CD8-positive, alpha-beta memory T cell (primary cell): Measurements from ENCODE around the gene TRIM8. TPM values are rescaled to one million over a fixed set of nuclear protein-coding genes. Genes with fewer than 3 reads are reported as not detected.
A peak's percentile ranks its signal among the peaks of the same experiment; 100 is the strongest.

Source experiments
- CTCF ChIA-PET: fragments of 350-600 bp; sonication (Branson Sonifier 250); formaldehyde crosslinking; loops from one replicate; lab custom pipeline; 2021; ENCODE audit warnings: antibody characterized with exemption; lab: Charles Lee
- POLR2A ChIA-PET: fragments of 350-600 bp; sonication (Branson Sonifier 250); formaldehyde crosslinking; loops from one replicate; lab custom pipeline; 2021; ENCODE audit warnings: antibody characterized with exemption; lab: Charles Lee
- DNase-seq, 5 donors: peaks; one replicate each; pipeline versions ENCODE4 v3.0.0 to v3.0.0-alpha.2; 2020 to 2022; ENCODE audit warnings: mixed read lengths in 1 of 5
- H3K27ac ChIP-seq: one replicate; pipeline ENCODE4 v1.7.0; 2013; ENCODE audit warnings: low read depth, mild to moderate bottlenecking, low read length, moderate library complexity
- H3K27me3 ChIP-seq: 2 replicates; pipeline ENCODE4 v1.7.0; 2013; ENCODE audit warnings: low read length, mild to moderate bottlenecking; ENCODE audit not compliant: insufficient read depth, poor library complexity, severe bottlenecking
- H3K36me3 ChIP-seq: 2 replicates; pipeline ENCODE4 v1.7.0; 2013; ENCODE audit warnings: mild to moderate bottlenecking, low read length, moderate library complexity; ENCODE audit not compliant: insufficient read depth
- H3K4me1 ChIP-seq: 2 replicates; pipeline ENCODE4 v1.7.0; 2013; ENCODE audit warnings: mild to moderate bottlenecking, low read length, moderate library complexity; ENCODE audit not compliant: insufficient read depth
- H3K4me3 ChIP-seq: 2 replicates; pipeline ENCODE4 v1.7.0; 2013; ENCODE audit warnings: mild to moderate bottlenecking, low read length
- H3K9me3 ChIP-seq: 2 replicates; pipeline ENCODE4 v1.7.0; 2013; ENCODE audit warnings: mild to moderate bottlenecking, low read length
- H3K27ac Mint-ChIP-seq, 8 donors: one replicate each; pipeline ENCODE4 v1.8.0; 2020 to 2021; ENCODE audit warnings: mixed read lengths in 8 of 8, mild to moderate bottlenecking in 6 of 8, inconsistent platforms in 3 of 8, moderate library complexity in 3 of 8
- H3K27me3 Mint-ChIP-seq, 2 donors: one replicate each; pipeline ENCODE4 v1.8.0; 2020 to 2021; ENCODE audit warnings: mixed read lengths in 2 of 2, mild to moderate bottlenecking in 1 of 2, moderate library complexity in 1 of 2
- H3K36me3 Mint-ChIP-seq, 3 donors: one replicate each; pipeline ENCODE4 v1.8.0; 2020 to 2021; ENCODE audit warnings: mixed read lengths in 3 of 3, inconsistent platforms in 1 of 3, mild to moderate bottlenecking in 1 of 3
- H3K4me1 Mint-ChIP-seq, 3 donors: one replicate each; pipeline ENCODE4 v1.8.0; 2020 to 2021; ENCODE audit warnings: mixed read lengths in 3 of 3, inconsistent platforms in 1 of 3, mild to moderate bottlenecking in 1 of 3
- H3K4me3 Mint-ChIP-seq, 7 donors: one replicate each; pipeline ENCODE4 v1.8.0; 2020 to 2021; ENCODE audit warnings: mixed read lengths in 7 of 7, mild to moderate bottlenecking in 6 of 7, moderate library complexity in 4 of 7, inconsistent platforms in 2 of 7
- H3K9me3 Mint-ChIP-seq, 5 donors: one replicate each; pipeline ENCODE4 v1.8.0; 2020 to 2022; ENCODE audit warnings: mixed read lengths in 5 of 5, mild to moderate bottlenecking in 3 of 5, moderate library complexity in 2 of 5, inconsistent platforms in 1 of 5
- polyA plus RNA-seq: library from polyadenylated mRNA; unstranded; fragments of 300-500 nt; fragmentation: Illumina TruSeq; gene quantifications from one replicate; pipeline ENCODE4 v1.2.3, GENCODE V29; 2021
- total RNA-seq, 2 experiments: library from RNA; stranded (reverse); gene quantifications; one replicate each; pipeline ENCODE4 v1.2.3, GENCODE V29; 2021

TRIM8 gene
- total and polyA plus RNA-seq, 3 experiments from 2014 or later, result 63.9 to 74.5 (median 72.0) TPM

DNA sequence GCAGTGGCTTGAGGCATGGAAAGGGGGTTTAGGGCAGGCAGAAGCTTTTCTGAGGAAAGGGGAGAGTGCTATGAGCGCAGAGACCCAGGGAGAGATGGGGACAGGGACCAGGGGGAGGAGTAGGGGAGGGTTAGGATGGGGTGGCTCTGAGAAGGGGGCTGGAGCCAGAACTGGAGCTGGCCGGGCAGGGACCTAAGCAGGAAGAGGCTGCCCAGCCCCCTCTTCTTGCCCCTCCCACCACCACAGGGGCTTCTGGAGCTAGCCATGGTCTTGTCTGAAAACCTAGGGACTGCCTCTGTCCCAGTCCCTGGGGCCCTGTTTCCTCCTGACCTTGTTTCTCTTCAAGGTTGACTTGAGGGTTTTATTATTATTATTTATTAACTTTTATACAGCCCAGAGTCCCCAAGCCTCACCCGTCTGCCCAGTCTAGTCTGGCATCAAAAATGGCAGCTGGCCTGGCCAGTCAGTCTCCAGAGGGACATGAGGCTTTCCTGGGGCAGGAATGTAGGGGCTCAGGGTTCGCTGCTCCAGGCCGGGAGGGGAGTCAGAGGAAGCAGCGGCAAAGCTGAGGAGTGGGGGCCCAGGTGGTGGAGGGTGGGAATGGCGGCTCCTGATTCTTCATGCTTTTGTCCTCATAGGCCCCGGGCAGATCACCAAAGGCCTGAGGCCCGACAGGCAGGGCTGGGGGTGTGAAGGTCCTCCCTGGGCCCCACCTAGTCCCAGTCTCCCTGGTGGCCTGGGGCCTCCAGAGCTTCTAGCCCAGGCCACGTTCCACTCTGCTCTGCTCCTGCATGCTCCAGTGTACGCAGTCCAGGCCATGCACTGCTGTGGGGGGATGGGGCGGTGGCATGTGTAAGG, 5.7 kb downstream of the TRIM8 start:
- CTCF ChIA-PET, result interaction anchor here (0.7 to 2.2 kb wide), 5 partner anchors 12 to 61 kb away, joined by 3 to 8 read pairs (median 5); no protein-coding TSS in a partner anchor
- no peak overlapping the region for H3K27ac ChIP-seq
- no peaks in the 10 kb centered on the region for H3K27me3 ChIP-seq
- Mint-ChIP-seq H3K9me3 (no peaks in the 10 kb centered on the region), H3K4me3 (peak overlapping the region; percentile 47 to 99 (median 79)), H3K27ac (peak overlapping the region; percentile 54 to 97 (median 92)), H3K27me3 (no peaks in the 10 kb centered on the region), H3K36me3 (peaks cover 0 to 45% (median 4%) of the 10 kb centered on the region in 3 donors), H3K4me1 (peaks cover 73 to 88% (median 74%) of the 10 kb centered on the region in 3 donors)
- H3K36me3 ChIP-seq, result peaks cover 8% of the 10 kb centered on the region
- H3K4me3 ChIP-seq, result no peak overlapping the region
- no peaks in the 10 kb centered on the region for H3K9me3 ChIP-seq
- DNase-seq, result no peak
- peaks cover 76% of the 10 kb centered on the region for H3K4me1 ChIP-seq
- POLR2A ChIA-PET, result interaction anchor here (0.6 to 2.5 kb wide), 3 partner anchors 11 to 113 kb away, joined by 3 to 7 read pairs (median 6); no protein-coding TSS in a partner anchor

DNA sequence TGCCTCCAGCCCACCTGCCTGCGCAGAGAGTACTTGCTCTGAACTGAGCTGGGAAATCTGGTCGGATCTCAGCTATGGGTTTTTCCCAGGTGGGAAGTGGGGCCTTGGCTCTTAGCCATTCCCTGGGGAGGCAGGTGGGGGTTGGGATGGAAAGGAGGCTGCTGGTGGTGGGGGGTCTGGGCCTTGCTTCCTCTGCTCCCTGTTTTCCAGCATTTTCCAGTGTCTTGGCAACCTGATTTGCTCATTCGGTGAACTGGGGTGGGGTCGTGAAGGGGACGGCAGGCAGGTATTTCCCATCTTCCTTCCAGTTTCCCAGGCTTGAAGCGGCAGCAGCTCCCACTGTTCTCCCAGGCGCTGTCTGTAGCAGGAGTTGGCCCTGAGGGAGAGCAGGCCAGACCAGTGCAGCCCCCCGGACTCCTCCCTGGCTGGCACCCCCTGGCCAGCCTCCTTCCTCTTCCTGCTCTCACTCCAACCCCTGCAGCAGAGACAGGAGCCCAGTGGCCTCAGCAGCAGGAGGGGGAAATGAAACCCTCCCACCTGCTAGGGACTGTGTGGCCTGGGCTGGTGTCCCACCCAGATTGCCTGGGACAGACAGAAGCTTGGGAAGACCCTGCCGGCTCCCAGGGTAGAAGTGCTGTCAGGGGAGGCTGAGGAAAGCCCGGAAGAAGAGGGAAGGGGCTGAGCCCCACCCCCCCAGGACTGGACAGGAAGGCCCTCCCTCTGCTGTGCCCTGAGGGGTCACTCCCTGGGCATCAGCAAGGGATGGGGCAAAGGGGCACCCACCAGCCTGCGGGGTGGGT, 6.6 kb downstream of the TRIM8 start:
- Mint-ChIP-seq H3K27ac (peak overlapping the region; percentile 84 to 98 (median 92)), H3K4me3 (peak overlapping the region; percentile 26 to 88 (median 75)), H3K36me3 (peaks cover 0 to 46% (median 3%) of the 10 kb centered on the region in 3 donors), H3K4me1 (peaks cover 73 to 95% (median 74%) of the 10 kb centered on the region in 3 donors), H3K9me3 (no peaks in the 10 kb centered on the region), H3K27me3 (no peaks in the 10 kb centered on the region)
- DNase-seq, result no peak
- Histone ChIP-seq H3K27ac (no peak overlapping the region), H3K36me3 (peaks cover 15% of the 10 kb centered on the region), H3K27me3 (no peaks in the 10 kb centered on the region), H3K9me3 (no peaks in the 10 kb centered on the region), H3K4me3 (no peak overlapping the region), H3K4me1 (peaks cover 76% of the 10 kb centered on the region)
- CTCF ChIA-PET, result interaction anchor here (0.7 to 1.6 kb wide), 6 partner anchors 12 to 60 kb away, joined by 3 to 8 read pairs (median 4); no protein-coding TSS in a partner anchor
- POLR2A ChIA-PET, result interaction anchor here (1.0 to 2.5 kb wide), 2 partner anchors 10 to 25 kb away, joined by 3 to 7 read pairs; no protein-coding TSS in a partner anchor

DNA sequence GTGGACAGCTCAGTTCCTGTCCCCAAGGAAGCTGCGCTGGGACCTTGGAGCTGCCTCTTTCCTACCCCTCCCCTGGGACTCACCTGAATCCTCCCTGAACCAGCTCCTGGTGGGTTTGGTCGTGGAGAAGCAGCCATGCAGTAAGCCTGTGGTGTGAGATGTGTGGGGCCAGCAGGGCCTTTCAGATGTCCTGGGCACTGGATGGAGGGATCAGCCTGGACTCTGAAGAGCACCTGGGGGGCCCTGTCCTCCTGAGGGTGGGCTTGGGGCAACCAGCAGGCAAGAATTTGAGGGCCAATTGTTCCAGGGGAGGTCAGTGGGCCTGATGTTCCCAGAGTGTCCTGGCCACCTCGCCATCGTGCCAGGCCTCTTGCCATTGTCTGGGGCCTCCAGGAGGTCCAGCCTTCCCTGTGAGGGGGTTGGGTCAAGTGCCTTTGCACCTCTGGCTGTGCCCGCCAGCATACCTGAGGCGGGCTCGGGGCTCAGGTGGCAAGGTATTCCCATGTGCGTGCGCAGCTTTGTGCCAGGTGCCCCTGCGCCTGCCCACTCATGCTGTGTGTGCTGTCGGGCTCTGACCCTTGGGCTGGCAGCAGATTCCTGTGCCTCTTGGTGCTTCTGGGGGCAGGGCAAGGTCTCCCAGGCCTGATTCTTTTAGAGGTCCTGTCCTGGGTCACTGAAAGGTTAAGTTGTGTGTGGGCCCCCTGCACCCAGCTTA, 7.3 kb downstream of the TRIM8 start:
- CTCF ChIA-PET, result interaction anchor here (0.9 to 1.5 kb wide), 4 partner anchors 19 to 63 kb away, joined by 3 to 4 read pairs (median 3); partner anchors contain the start of genes ARL3 and SFXN2
- peak overlapping the region; percentile 69 to 88 (median 75) for H3K4me3 Mint-ChIP-seq
- Histone ChIP-seq H3K27me3 (no peaks in the 10 kb centered on the region), H3K9me3 (no peaks in the 10 kb centered on the region), H3K4me1 (peaks cover 73% of the 10 kb centered on the region), H3K4me3 (no peak overlapping the region), H3K36me3 (peaks cover 21% of the 10 kb centered on the region), H3K27ac (peak overlapping the region; percentile 20)
- H3K36me3 Mint-ChIP-seq, result peaks cover 0 to 47% (median 0%) of the 10 kb centered on the region in 3 donors
- H3K4me1 Mint-ChIP-seq, result peaks cover 67 to 90% (median 68%) of the 10 kb centered on the region in 3 donors
- no peaks in the 10 kb centered on the region for H3K27me3 Mint-ChIP-seq
- H3K27ac Mint-ChIP-seq, result peak overlapping the region; percentile 90 to 98 (median 92)
- POLR2A ChIA-PET, result interaction anchor here (1.0 to 1.2 kb wide), 3 partner anchors 9 to 30 kb away, joined by 3 to 5 read pairs (median 3); no protein-coding TSS in a partner anchor
- no peaks in the 10 kb centered on the region for H3K9me3 Mint-ChIP-seq
- DNase-seq, result no peak

DNA sequence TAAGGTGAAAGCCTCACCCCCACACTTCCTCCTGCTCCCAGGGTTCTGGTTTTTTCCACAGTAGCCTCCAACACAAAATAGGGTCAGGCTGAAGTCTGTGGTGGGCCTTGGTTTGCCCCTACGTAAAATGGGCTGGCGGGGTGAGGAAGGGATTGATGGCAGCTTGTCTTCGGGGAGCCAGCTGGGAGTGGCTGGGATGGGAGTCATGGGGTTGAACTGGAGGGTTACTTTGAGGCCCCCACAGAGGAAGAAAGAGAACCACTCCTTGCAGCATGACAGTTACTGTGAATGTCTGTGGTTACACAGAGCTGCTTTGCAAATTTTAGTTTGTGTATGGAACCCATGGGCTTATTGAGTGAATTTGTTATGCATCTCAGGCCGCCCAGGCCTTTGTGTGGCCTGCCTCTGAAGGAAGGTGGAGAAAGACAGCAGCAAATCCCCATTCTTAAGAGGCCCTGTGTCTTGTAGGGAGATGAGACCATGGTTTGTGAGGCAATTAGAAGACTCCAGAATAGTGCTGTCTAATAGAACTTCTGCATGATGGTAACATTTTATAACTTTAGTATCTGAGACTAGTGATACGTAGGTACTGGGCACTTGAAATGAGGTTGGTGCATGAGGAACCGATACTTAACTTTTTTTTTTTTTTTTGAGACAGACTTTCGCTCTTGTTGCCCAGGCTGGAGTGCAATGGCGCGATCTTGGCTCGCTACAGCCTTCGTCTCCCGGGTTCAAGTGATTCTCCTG, 8.1 kb downstream of the TRIM8 start:
- Mint-ChIP-seq H3K9me3 (no peaks in the 10 kb centered on the region), H3K36me3 (peaks cover 0 to 52% (median under 1%) of the 10 kb centered on the region in 3 donors), H3K27me3 (no peaks in the 10 kb centered on the region), H3K4me3 (peak overlapping the region; percentile 63 to 88 (median 75)), H3K27ac (peak overlapping the region; percentile 71 to 98 (median 92)), H3K4me1 (peaks cover 61 to 83% (median 64%) of the 10 kb centered on the region in 3 donors)
- Histone ChIP-seq H3K4me1 (peaks cover 66% of the 10 kb centered on the region), H3K27ac (peak overlapping the region; percentile 20), H3K4me3 (peak overlapping the region; percentile 17), H3K9me3 (no peaks in the 10 kb centered on the region), H3K27me3 (no peaks in the 10 kb centered on the region), H3K36me3 (peaks cover 21% of the 10 kb centered on the region)
- DNase-seq, result peak in 1 of 5 donors; percentile 30
- POLR2A ChIA-PET, result interaction anchor here (0.5 to 1.2 kb wide), 4 partner anchors 8 to 969 kb away, joined by 3 to 7 read pairs (median 5); no protein-coding TSS in a partner anchor
- CTCF ChIA-PET, result interaction anchor here (0.9 to 1.2 kb wide), 2 partner anchors 18 to 62 kb away, joined by 3 read pairs; partner anchors contain the start of genes ARL3 and SFXN2

DNA sequence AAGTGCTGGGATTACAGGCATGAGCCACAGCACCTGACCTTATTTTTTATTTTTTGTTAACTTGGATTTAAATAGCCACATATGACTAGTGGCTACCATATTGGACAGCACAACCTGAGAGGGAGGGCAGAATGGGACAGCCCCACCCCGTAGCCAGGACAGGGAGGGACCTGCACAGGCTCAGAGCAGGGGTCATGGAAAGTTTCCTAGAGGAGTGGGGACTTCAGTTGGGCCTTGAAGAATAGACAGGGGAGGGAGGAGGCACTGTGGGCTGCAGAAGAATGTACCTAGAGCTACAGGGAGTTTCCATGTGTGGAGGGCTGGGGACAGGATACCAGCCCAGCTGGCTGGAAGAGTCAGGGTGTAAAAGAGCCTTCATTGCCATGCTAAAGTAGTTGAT, 8.8 kb downstream of the TRIM8 start:
- no peaks in the 10 kb centered on the region for H3K27me3 Mint-ChIP-seq
- H3K9me3 Mint-ChIP-seq, result no peaks in the 10 kb centered on the region
- peak overlapping the region; percentile 81 to 98 (median 92) for H3K27ac Mint-ChIP-seq
- no peak for DNase-seq
- Histone ChIP-seq H3K36me3 (peaks cover 21% of the 10 kb centered on the region), H3K4me1 (peaks cover 59% of the 10 kb centered on the region), H3K4me3 (no peak overlapping the region), H3K9me3 (no peaks in the 10 kb centered on the region), H3K27me3 (no peaks in the 10 kb centered on the region), H3K27ac (no peak overlapping the region)
- H3K4me3 Mint-ChIP-seq, result peak overlapping the region in 5 of 7 donors; percentile 26 to 88 (median 63)
- H3K36me3 Mint-ChIP-seq, result peaks cover 0 to 57% (median 2%) of the 10 kb centered on the region in 3 donors
- ChIA-PET POLR2A (interaction anchor here (0.7 to 0.8 kb wide), 2 partner anchors 9 to 968 kb away, joined by 3 to 5 read pairs; partner anchors contain the start of gene TRIM8), CTCF (interaction anchor here (1.4 kb wide), 1 partner anchor 17 kb away, joined by 3 read pairs; no protein-coding TSS in a partner anchor)
- peaks cover 57 to 83% (median 64%) of the 10 kb centered on the region in 3 donors for H3K4me1 Mint-ChIP-seq

DNA sequence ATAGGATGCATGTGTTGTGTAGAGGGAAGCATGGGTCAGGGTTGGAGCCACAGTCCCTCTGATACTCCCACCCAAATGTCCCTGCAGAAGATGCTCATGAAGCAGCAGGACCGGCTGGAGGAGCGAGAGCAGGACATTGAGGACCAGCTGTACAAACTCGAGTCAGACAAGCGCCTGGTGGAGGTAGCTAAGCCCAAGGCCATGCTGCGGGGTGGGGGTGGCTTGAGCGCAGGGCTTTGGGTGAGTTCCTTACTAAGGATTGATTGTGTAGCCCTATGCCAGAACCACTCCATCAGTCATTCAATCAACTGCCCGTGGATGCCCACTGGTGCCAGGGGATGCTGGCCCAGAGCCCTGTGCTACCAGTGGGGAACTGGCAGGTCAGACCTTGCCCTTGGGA, 10.3 kb downstream of the TRIM8 start:
- H3K36me3 Mint-ChIP-seq, result peaks cover 0 to 62% (median 2%) of the 10 kb centered on the region in 3 donors
- peaks cover 58% of the 10 kb centered on the region for H3K4me1 ChIP-seq
- peak overlapping the region in 3 of 8 donors; percentile 74 to 87 (median 80) for H3K27ac Mint-ChIP-seq

More for the DNA sequence above, 10.3 kb downstream of the TRIM8 start:
- Histone ChIP-seq H3K36me3 (peaks cover 21% of the 10 kb centered on the region), H3K27me3 (no peaks in the 10 kb centered on the region), H3K4me3 (no peak overlapping the region), H3K9me3 (no peaks in the 10 kb centered on the region), H3K27ac (no peak overlapping the region)
- DNase-seq, result no peak
- no peaks in the 10 kb centered on the region for H3K27me3 Mint-ChIP-seq
- ChIA-PET POLR2A (interaction anchor here (2.6 kb wide), 1 partner anchor 8 kb away, joined by 7 read pairs; no protein-coding TSS in a partner anchor), CTCF (interaction anchor here (1.1 to 1.8 kb wide), 3 partner anchors 10 to 255 kb away, joined by 3 to 8 read pairs (median 3); partner anchors contain the start of gene TRIM8)
- peaks cover 53 to 81% (median 57%) of the 10 kb centered on the region in 3 donors for H3K4me1 Mint-ChIP-seq
- H3K4me3 Mint-ChIP-seq, result no peak overlapping the region
- no peaks in the 10 kb centered on the region for H3K9me3 Mint-ChIP-seq
